ENCODE results near the gene FAAH. TPM values are rescaled to one million over a fixed set of nuclear protein-coding genes. Genes with fewer than 3 reads are reported as not detected.

The FAAH gene
- total RNA-seq, 2 experiments from 2014 or later = 3.1 to 3.9 TPM

DNA sequence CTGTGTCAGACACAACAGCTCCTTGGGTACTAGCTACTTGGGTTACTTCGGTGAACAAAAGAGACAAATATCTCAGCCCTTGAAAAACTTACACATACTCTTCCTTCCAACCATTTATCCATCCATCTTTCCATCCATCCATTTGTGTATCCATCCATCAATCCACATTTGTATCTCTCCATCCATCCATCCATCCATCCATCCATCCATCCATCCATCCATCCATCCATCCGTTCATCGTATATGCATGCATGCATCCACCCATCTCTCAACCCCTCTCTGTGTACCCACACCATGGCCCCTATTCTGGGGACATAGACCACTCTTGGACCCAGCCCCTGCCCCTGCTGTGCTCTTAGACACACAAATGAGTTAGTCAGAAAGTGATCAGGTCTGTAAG, 40.2 kb downstream of the FAAH start:
- Mint-ChIP-seq H3K9me3 (ENCODE audit: low read depth) (no peaks in the 10 kb centered on the region), H3K27me3 (peaks cover 4% of the 10 kb centered on the region), H3K27ac (no peak overlapping the region), H3K36me3 (no peaks in the 10 kb centered on the region), H3K4me1 (no peaks in the 10 kb centered on the region), H3K4me3 (no peak overlapping the region)
- CTCF ChIA-PET = interaction anchor here (0.8 to 1.9 kb wide), 2 partner anchors 10 to 13 kb away, joined by 3 to 9 read pairs; no protein-coding TSS in a partner anchor
- no peak for ATAC-seq
- DNase-seq = no peak

GRCh38 chr1:46436844-46437243, 42.7 kb downstream of the FAAH start:
- CTCF ChIA-PET = interaction anchor here (1.0 to 3.3 kb wide), 2 partner anchors 10 to 41 kb away, joined by 3 to 16 read pairs; no protein-coding TSS in a partner anchor
- Mint-ChIP-seq H3K9me3 (ENCODE audit: low read depth) (no peaks in the 10 kb centered on the region), H3K4me1 (no peaks in the 10 kb centered on the region), H3K36me3 (no peaks in the 10 kb centered on the region), H3K27me3 (peaks cover 4% of the 10 kb centered on the region), H3K4me3 (no peak overlapping the region), H3K27ac (no peak overlapping the region)
- no peak for ATAC-seq
- no peak for DNase-seq

DNA sequence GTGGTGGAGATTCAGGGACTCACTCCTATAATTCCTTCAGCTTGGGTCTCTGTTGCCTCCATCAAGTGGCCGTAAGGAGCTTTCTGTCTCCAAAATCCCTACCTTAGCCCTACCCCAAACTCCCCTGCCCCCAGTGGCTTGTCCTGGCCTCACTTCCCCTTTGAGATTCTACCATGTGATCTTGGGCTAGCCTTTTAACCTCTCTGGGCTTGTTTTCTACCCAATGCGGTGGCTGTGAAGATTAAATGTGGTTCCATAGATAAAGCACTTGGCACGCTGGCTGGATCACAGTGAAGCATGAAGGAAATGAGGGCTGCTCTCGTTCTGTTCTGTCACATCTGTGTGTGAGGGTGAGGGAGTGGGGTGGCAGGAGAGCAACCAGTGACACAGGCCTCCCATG, 43.6 kb downstream of the FAAH start:
- Mint-ChIP-seq H3K36me3 (no peaks in the 10 kb centered on the region), H3K27ac (no peak overlapping the region), H3K27me3 (peaks cover 4% of the 10 kb centered on the region), H3K9me3 (ENCODE audit: low read depth) (no peaks in the 10 kb centered on the region), H3K4me3 (no peak overlapping the region), H3K4me1 (peaks cover 5% of the 10 kb centered on the region)
- ATAC-seq (no peak), DNase-seq (no peak)
- CTCF ChIA-PET = interaction anchor here (1.0 to 3.3 kb wide), 3 partner anchors 9 to 91 kb away, joined by 3 to 16 read pairs (median 5); no protein-coding TSS in a partner anchor

- no peaks in the 10 kb centered on the region for H3K9me3 Mint-ChIP-seq (ENCODE audit: low read depth)
- CTCF ChIA-PET = interaction anchor here (1.4 to 3.3 kb wide), 3 partner anchors 9 to 95 kb away, joined by 4 to 16 read pairs (median 5); no protein-coding TSS in a partner anchor
- H3K4me1 Mint-ChIP-seq = peaks cover 6% of the 10 kb centered on the region
- no peak overlapping the region for H3K4me3 Mint-ChIP-seq
- no peaks in the 10 kb centered on the region for H3K36me3 Mint-ChIP-seq
- no peak overlapping the region for H3K27ac Mint-ChIP-seq
- ATAC-seq (no peak), DNase-seq (no peak)
- peaks cover 4% of the 10 kb centered on the region for H3K27me3 Mint-ChIP-seq
Observed at GRCh38 chr1:46438346-46438745, 44.2 kb downstream of the FAAH start.

- ATAC-seq (no peak), DNase-seq (no peak)
- H3K4me1 Mint-ChIP-seq = peaks cover 6% of the 10 kb centered on the region
- no peaks in the 10 kb centered on the region for H3K36me3 Mint-ChIP-seq
- H3K27me3 Mint-ChIP-seq = peaks cover 13% of the 10 kb centered on the region
- CTCF ChIA-PET = no interaction called here
- no peaks in the 10 kb centered on the region for H3K9me3 Mint-ChIP-seq (ENCODE audit: low read depth)
- no peak overlapping the region for H3K4me3 Mint-ChIP-seq
- H3K27ac Mint-ChIP-seq = no peak overlapping the region
Observed at GRCh38 chr1:46440478-46440877, 46.4 kb downstream of the FAAH start.

GRCh38 chr1:46442317-46443161, 48.4 kb downstream of the FAAH start:
- Mint-ChIP-seq H3K4me1 (peaks cover 8% of the 10 kb centered on the region), H3K9me3 (ENCODE audit: low read depth) (no peaks in the 10 kb centered on the region), H3K4me3 (peak overlapping the region; percentile 72), H3K27ac (peak overlapping the region; percentile 66), H3K27me3 (peaks cover 28% of the 10 kb centered on the region), H3K36me3 (no peaks in the 10 kb centered on the region)
- DNase-seq (peak; percentile 80), ATAC-seq (peak; percentile 81)
- CTCF ChIA-PET = interaction anchor here (0.7 to 7.6 kb wide), 26 partner anchors 9 to 283 kb away, joined by 3 to 124 read pairs (median 4); partner anchors contain the start of gene EFCAB14

DNA sequence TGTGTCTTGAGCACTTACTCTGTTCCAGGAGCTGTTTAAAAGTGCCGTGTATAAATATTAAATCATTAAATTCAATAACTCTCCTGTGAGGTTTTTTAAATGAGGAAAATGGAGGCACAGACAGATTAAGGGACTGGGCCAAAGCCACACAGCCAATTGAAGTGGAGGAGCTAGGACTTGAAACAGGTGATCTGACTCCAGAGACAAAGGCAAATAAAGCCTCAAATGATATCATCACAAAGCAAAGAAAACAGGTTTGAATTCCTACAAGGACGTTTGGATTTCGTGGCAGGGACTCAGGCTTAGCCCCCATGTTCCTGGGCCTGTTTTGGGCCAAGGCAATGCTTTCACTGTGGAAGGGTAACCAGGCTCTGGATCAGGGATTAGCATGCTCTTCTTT, 50.3 kb downstream of the FAAH start:
- no peak for DNase-seq
- no peak overlapping the region for H3K4me3 Mint-ChIP-seq
- CTCF ChIA-PET = interaction anchor here (1.1 to 7.6 kb wide), 6 partner anchors 10 to 159 kb away, joined by 3 to 124 read pairs (median 4); partner anchors contain the start of gene MKNK1
- H3K27ac Mint-ChIP-seq = no peak overlapping the region
- ATAC-seq = no peak
- H3K27me3 Mint-ChIP-seq = peaks cover 45% of the 10 kb centered on the region
- peaks cover 10% of the 10 kb centered on the region for H3K4me1 Mint-ChIP-seq
- H3K9me3 Mint-ChIP-seq (ENCODE audit: low read depth) = no peaks in the 10 kb centered on the region
- H3K36me3 Mint-ChIP-seq = no peaks in the 10 kb centered on the region

DNA sequence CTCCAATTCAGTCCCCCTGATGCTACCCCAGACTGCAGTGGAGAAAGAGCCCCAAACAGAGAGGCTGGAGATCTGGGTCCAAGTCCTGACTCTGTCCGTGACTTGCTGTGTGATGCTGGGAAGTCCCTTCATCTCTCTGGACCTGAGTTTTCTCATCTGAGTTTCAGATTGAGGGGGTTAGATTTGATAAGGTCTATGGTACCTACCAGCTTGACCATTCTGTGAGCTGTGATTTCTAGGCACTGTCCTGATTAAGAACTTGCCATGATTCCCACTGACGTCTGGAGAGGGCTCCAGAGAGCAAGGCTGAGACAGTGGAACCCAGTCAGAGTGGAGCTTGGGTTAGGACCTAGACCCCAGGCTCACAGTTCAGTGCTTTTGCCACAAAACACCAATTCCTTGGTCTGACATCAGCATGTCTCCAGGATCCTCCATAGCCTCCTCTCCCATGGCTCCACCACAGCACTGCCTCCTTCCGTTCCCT, 51.7 kb downstream of the FAAH start:
- peaks cover 49% of the 10 kb centered on the region for H3K27me3 Mint-ChIP-seq
- CTCF ChIA-PET = interaction anchor here (0.9 to 7.6 kb wide), 13 partner anchors 18 to 281 kb away, joined by 3 to 124 read pairs (median 5); partner anchors contain the start of gene MKNK1
- no peak for ATAC-seq
- H3K9me3 Mint-ChIP-seq (ENCODE audit: low read depth) = no peaks in the 10 kb centered on the region
- no peak for DNase-seq
- H3K4me3 Mint-ChIP-seq = no peak overlapping the region
- no peaks in the 10 kb centered on the region for H3K36me3 Mint-ChIP-seq
- peaks cover 13% of the 10 kb centered on the region for H3K4me1 Mint-ChIP-seq
- no peak overlapping the region for H3K27ac Mint-ChIP-seq

DNA sequence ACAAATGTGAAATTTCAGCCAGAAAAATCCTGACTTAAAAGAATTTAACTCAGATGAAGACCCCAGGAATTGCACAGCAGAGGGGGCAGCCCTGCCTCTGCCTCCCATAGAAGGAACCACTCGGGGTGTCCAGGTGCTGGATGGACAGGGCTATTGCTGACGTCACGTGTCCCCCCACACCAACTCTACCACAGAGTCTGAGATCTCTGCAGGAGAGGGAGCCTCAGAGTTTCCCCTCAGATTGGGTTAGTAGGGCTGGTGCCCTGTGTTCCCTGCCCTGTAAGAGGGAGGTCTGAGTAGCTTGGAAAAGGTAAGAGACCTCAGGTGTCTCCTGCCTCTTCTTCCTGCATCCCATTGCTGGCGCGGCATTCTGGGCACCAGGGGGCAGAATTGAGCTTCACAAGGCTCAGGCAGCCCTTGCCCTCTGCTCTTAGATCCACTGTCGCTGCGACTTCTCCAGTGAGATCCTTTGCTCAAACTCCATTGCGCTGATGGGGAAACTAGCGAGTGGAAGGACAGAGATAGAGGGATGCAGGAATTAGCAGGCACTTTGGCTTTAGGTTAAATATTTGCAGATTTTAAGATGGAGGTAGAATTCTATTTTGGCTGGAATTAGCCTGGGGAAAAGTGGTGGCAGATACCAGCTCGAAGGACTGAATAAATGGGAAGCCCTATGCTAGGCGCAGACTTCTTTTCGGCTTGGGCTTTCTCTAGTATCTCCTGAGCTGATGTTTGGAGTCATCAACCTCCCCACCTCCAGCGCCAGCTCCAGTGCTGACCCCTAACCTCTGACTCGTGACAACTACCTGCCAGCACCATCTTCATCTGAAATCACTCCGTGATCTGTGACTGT, 52.8 kb downstream of the FAAH start:
- peak; percentile 61 for ATAC-seq
- Mint-ChIP-seq H3K4me3 (no peak overlapping the region), H3K27me3 (peaks cover 60% of the 10 kb centered on the region)

GRCh38 chr1:46447499-46448108, 53.5 kb downstream of the FAAH start:
- Mint-ChIP-seq H3K27ac (no peak overlapping the region), H3K36me3 (no peaks in the 10 kb centered on the region), H3K4me1 (peaks cover 8% of the 10 kb centered on the region), H3K4me3 (no peak overlapping the region), H3K27me3 (peaks cover 65% of the 10 kb centered on the region), H3K9me3 (ENCODE audit: low read depth) (no peaks in the 10 kb centered on the region)
- DNase-seq (no peak), ATAC-seq (no peak)
- CTCF ChIA-PET = interaction anchor here (0.6 to 7.6 kb wide), 35 partner anchors 8 to 280 kb away, joined by 3 to 124 read pairs (median 5); partner anchors contain the start of gene MKNK1

More for the DNA sequence above, 52.8 kb downstream of the FAAH start:
- peak; percentile 85 for DNase-seq
- Mint-ChIP-seq H3K9me3 (ENCODE audit: low read depth) (no peaks in the 10 kb centered on the region), H3K36me3 (no peaks in the 10 kb centered on the region), H3K27ac (no peak overlapping the region), H3K4me1 (peaks cover 13% of the 10 kb centered on the region)
- CTCF ChIA-PET = interaction anchor here (0.6 to 7.6 kb wide), 38 partner anchors 9 to 285 kb away, joined by 3 to 124 read pairs (median 4); partner anchors contain the start of gene MKNK1

- ATAC-seq (no peak), DNase-seq (no peak)
- CTCF ChIA-PET = interaction anchor here (1.0 to 7.6 kb wide), 14 partner anchors 10 to 279 kb away, joined by 3 to 124 read pairs (median 10); partner anchors contain the start of gene MKNK1
- H3K9me3 Mint-ChIP-seq (ENCODE audit: low read depth) = no peaks in the 10 kb centered on the region
- H3K27me3 Mint-ChIP-seq = peaks cover 70% of the 10 kb centered on the region
- no peak overlapping the region for H3K27ac Mint-ChIP-seq
- H3K36me3 Mint-ChIP-seq = no peaks in the 10 kb centered on the region
- no peak overlapping the region for H3K4me3 Mint-ChIP-seq
- peaks cover 7% of the 10 kb centered on the region for H3K4me1 Mint-ChIP-seq
Observed at GRCh38 chr1:46448109-46448911, 54.2 kb downstream of the FAAH start.

Measured in activated CD8-positive, alpha-beta memory T cell treated with anti-CD3 and anti-CD28 coated beads, Interleukin-2, amount 10 ng/mL, durations not matched to agents 7 days and 5 days (primary cell).